Testis (tissue), 3 donors: ENCODE data around the gene NELFA. TPM values are rescaled to one million over a fixed set of nuclear protein-coding genes. Genes with fewer than 3 reads are reported as not detected.
A peak's percentile ranks its signal among the peaks of the same experiment; 100 is the strongest.

ENCODE experiments used
- DNase-seq: peaks from one replicate; pipeline ENCODE4 v3.0.0-alpha.2; 2019
- H3K27ac ChIP-seq, 2 donors: fragments of 200-600 bp; sonication (generic); one replicate each; pipeline ENCODE4 v1.5.1; 2019
- H3K27me3 ChIP-seq: fragments of 200-600 bp; sonication (generic); one replicate; pipeline ENCODE4 v1.5.1; 2019
- H3K36me3 ChIP-seq: fragments of 200-600 bp; sonication (generic); one replicate; pipeline ENCODE4 v1.5.1; 2017; ENCODE audit warnings: low read depth; ENCODE audit errors: missing control alignments
- H3K4me1 ChIP-seq: fragments of 200-600 bp; sonication (generic); one replicate; pipeline ENCODE4 v1.5.1; 2019
- H3K4me3 ChIP-seq, 2 donors: fragments of 200-600 bp; sonication (generic); one replicate each; pipeline ENCODE4 v1.5.1; 2017 to 2019
- H3K9me3 ChIP-seq: fragments of 200-600 bp; sonication (generic); one replicate; pipeline ENCODE4 v1.5.1; 2017
- CTCF ChIP-seq, 3 experiments: fragments of 450-650 bp in 2 of 3; fragments of 200-600 bp in 1 of 3; sonication (generic) in 1 of 3; IDR thresholded peaks; one replicate each; pipeline ENCODE4 v1.5.1; 2016 to 2019; ENCODE audit warnings: antibody characterized with exemption in 3 of 3, mild to moderate bottlenecking in 2 of 3, moderate library complexity in 1 of 3
- POLR2A ChIP-seq: fragments of 450-650 bp; IDR thresholded peaks from one replicate; pipeline ENCODE4 v1.6.1; 2017; ENCODE audit warnings: antibody characterized with exemption, mild to moderate bottlenecking, moderate library complexity
- WGBS, 2 donors: methylation state at CpG; one replicate each; pipeline ENCODE4 v1.1.5; 2018; 5-methylcytosine and 5-hydroxymethylcytosine counted together
- intact Hi-C: fragments of 100-400 bp; cut with DNase I; formaldehyde crosslinking; loops from one replicate; pipeline ENCODE4 v1.15.1; 2023; ENCODE audit warnings: low total_unique reads
- polyA plus RNA-seq: library from polyadenylated mRNA; stranded (reverse); fragments of 350-450 nt; fragmentation: Illumina TruSeq; extraction: RNeasy Lipid Tissue Mini Kit (QIAGEN cat#74804); gene quantifications from one replicate; pipeline ENCODE4 v1.2.3, GENCODE V29; 2014; ENCODE audit warnings: low read depth, low replicate concordance; ENCODE audit not compliant: insufficient read depth
- total RNA-seq, 2 donors: library from RNA; depleted of rRNA; stranded (reverse); fragments of >200 nt; gene quantifications; one replicate each; pipeline ENCODE4 v1.2.3, GENCODE V29; 2016

Gene NELFA
- total and polyA plus RNA-seq, 3 donors from 2014 or later: 61.0 to 77.9 (median 72.5) TPM

GRCh38 chr4:1993169-1993516, 15.6 kb downstream of the NELFA start:
- H3K36me3 ChIP-seq: no peaks in the 10 kb centered on the region
- no peaks in the 10 kb centered on the region for H3K9me3 ChIP-seq
- no peaks in the 10 kb centered on the region for H3K27me3 ChIP-seq
- DNase-seq: peak; percentile 14
- intact Hi-C loops: no loop called here
- H3K4me1 ChIP-seq: peaks cover 4% of the 10 kb centered on the region
- no peak overlapping the region for H3K27ac ChIP-seq
- 58 to 67% methylated on average over 19 of the region's 19 CpGs for WGBS, 2 donors
- TF ChIP-seq CTCF (IDR thresholded peaks at IDR 0.05) (no peak), POLR2A (no peak)
- peak overlapping the region; percentile 7 to 37 for H3K4me3 ChIP-seq

GRCh38 chr4:1992468-1993168, 16.2 kb downstream of the NELFA start:
- DNase-seq: peak; percentile 23
- peaks cover 4% of the 10 kb centered on the region for H3K4me1 ChIP-seq
- H3K27ac ChIP-seq: no peak overlapping the region
- no peaks in the 10 kb centered on the region for H3K27me3 ChIP-seq
- H3K4me3 ChIP-seq: peak overlapping the region; percentile 7 to 37
- H3K36me3 ChIP-seq: no peaks in the 10 kb centered on the region
- WGBS, 2 donors: 39 to 69% methylated on average over 8 to 42 of the region's 45 CpGs
- H3K9me3 ChIP-seq: no peaks in the 10 kb centered on the region
- intact Hi-C loops: no loop called here
- no peak for TF ChIP-seq POLR2A
- no peak for TF ChIP-seq CTCF (IDR thresholded peaks at IDR 0.05)

- H3K4me3 ChIP-seq: peak overlapping the region in 1 of 2 donors; percentile 37
- H3K9me3 ChIP-seq: no peaks in the 10 kb centered on the region
- no peaks in the 10 kb centered on the region for H3K27me3 ChIP-seq
- intact Hi-C loops: no loop called here
- TF ChIP-seq POLR2A (no peak), CTCF (IDR thresholded peaks at IDR 0.05) (no peak)
- H3K4me1 ChIP-seq: peaks cover 4% of the 10 kb centered on the region
- H3K27ac ChIP-seq: no peak overlapping the region
- DNase-seq: peak; percentile 15
- whole genome bisulfite sequencing, 2 donors: 77 to 89% methylated on average over 10 to 37 of the region's 37 CpGs
- H3K36me3 ChIP-seq: no peaks in the 10 kb centered on the region
Observed at GRCh38 chr4:1991596-1992434, 17.0 kb downstream of the NELFA start.

DNA sequence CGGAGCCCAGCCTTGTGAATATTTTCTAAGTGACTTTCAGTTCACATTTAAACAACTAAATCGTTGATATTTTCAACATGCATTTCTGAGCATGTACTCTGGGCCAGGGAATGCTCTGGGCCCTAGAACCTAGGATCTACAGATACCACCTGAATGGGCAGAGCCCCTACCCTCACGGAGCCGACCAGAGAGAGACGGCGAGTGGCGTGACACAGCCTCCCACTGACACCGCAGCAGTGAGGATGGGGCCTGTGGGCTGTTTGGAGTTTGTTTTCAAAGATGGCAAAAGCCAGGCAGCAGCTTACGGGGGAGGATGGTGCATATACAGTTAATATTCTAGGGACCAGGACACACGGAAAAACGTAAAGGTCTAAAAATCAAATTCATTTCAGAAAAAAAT, 17.7 kb downstream of the NELFA start:
- intact Hi-C loops: no loop called here
- Histone ChIP-seq H3K27me3 (no peaks in the 10 kb centered on the region), H3K36me3 (no peaks in the 10 kb centered on the region), H3K9me3 (no peaks in the 10 kb centered on the region), H3K27ac (no peak overlapping the region), H3K4me1 (peaks cover 4% of the 10 kb centered on the region), H3K4me3 (no peak overlapping the region)
- 87 to 89% methylated on average over 11 of the region's 11 CpGs for WGBS, 2 donors
- DNase-seq: peak; percentile 8
- no peak for TF ChIP-seq CTCF (IDR thresholded peaks at IDR 0.05)
- TF ChIP-seq POLR2A: no peak
